ENCODE data around the gene SPOCK3. TPM values are rescaled to one million over a fixed set of nuclear protein-coding genes. Genes with fewer than 3 reads are reported as not detected.

The SPOCK3 gene
- total RNA-seq: 0.12 and 0.34 TPM in 2 replicates

DNA sequence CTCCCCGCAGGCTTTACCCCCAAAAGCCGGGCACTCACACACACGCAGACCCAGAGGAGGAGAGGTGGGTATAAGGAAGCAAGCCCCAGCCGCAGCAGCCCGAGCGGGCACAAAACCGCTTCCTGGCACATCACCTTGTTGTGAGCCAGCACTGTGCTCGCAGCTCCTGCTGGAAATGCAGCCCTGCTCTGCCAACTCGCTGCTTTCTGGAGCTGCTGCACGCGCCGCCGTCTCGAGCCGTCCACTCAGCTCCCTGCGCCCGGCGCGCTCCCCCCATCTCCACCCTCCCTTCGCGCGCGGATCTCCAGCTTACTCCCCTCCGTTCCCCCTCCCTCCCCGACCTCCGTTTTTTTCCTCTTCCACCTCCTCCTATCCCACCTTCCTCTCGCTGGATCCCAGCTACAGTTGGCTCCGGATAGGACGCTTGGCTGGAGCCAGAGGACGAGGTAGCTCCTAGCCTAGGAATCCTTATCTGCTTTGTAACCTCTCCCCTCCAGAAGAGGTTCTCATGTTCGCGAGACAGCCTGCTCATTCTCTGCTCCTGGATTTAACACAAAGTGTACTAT is at the start of gene SPOCK3:
Gene SPOCK3 (minus strand): TSS at position 179 of the 566 bp plus-strand sequence.

All from cardiac ventricle fibroblast (primary cell).